K562 (cell line): Measurements from ENCODE around the gene CORO2A. TPM values are rescaled to one million over a fixed set of nuclear protein-coding genes. Genes with fewer than 3 reads are reported as not detected.
A peak's percentile ranks its signal among the peaks of the same experiment; 100 is the strongest.

Experiments used
- ARID4B ChIP-seq: sonication (generic); formaldehyde crosslinking; IDR thresholded peaks from 2 replicates; pipeline ENCODE4 v1.8.0; 2022; ENCODE audit warnings: mild to moderate bottlenecking, missing genetic modification reagents
- E2F5 ChIP-seq: sonication (generic); formaldehyde crosslinking; IDR thresholded peaks from 2 replicates; pipeline ENCODE4 v1.8.0; 2022; ENCODE audit warnings: mild to moderate bottlenecking, missing genetic modification reagents
- HIVEP1 ChIP-seq: fragments of 250-450 bp; sonication (Bioruptor Pico); IDR thresholded peaks from 2 replicates; pipeline ENCODE4 v1.4.0; 2020; ENCODE audit warnings: mild to moderate bottlenecking
- PBX2 ChIP-seq, 2 experiments: IDR thresholded peaks in 1 of 2; conservative IDR thresholded peaks in 1 of 2; 2 replicates each; pipeline ENCODE4 v1.6.1; 2016; ENCODE audit warnings: low read depth in 2 of 2, mild to moderate bottlenecking in 1 of 2, missing compliant biosample characterization in 1 of 2, missing genetic modification characterization in 1 of 2, moderate library complexity in 1 of 2
- RAD51 ChIP-seq: fragments of 450-650 bp; IDR thresholded peaks from 2 replicates; pipeline ENCODE4 v1.7.1; 2016; ENCODE audit warnings: low read depth, mild to moderate bottlenecking, borderline replicate concordance
- RREB1 ChIP-seq: fragments of 250-450 bp; sonication (Bioruptor Pico); IDR thresholded peaks from 2 replicates; pipeline ENCODE4 v1.4.0; 2020
- SAP30 ChIP-seq: fragments of 200-600 bp; sonication (generic); IDR thresholded peaks from 2 replicates; pipeline ENCODE4 v1.6.1; 2012; ENCODE audit warnings: borderline replicate concordance, low read depth, mild to moderate bottlenecking, moderate library complexity, low read length, control low read depth, inconsistent platforms; ENCODE audit not compliant: insufficient read depth, poor library complexity, severe bottlenecking
- ZC3H4 ChIP-seq: sonication (generic); formaldehyde crosslinking; IDR thresholded peaks from 2 replicates; pipeline ENCODE4 v1.9.0; 2021; ENCODE audit warnings: missing genetic modification reagents, borderline replicate concordance
- ZNF740 ChIP-seq, 3 experiments: fragments of 200-800 bp in 1 of 3; sonication (Bioruptor generic) in 1 of 3; sonication (generic) in 1 of 3; formaldehyde crosslinking in 1 of 3; IDR thresholded peaks; 2 replicates each; pipeline versions ENCODE4 v1.6.1 to v1.8.0; 2016 to 2022; ENCODE audit warnings: mild to moderate bottlenecking in 2 of 3, missing compliant biosample characterization in 2 of 3, missing genetic modification characterization in 2 of 3, missing genetic modification reagents in 1 of 3
- polyA plus RNA-seq, 8 experiments: library from polyadenylated mRNA; depleted of rRNA in 4 of 8; stranded (reverse) in 5 of 8; unstranded in 3 of 8; fragments of >200 nt; fragmentation: Nextera tagmentation in 2 of 8; fragmentation: Illumina TruSeq in 1 of 8; extraction: Ambion mirVana in 2 of 8; extraction: Trizol in 1 of 8; gene quantifications; 2 replicates each; pipeline versions ENCODE4 v1.2.1 to v1.2.3, GENCODE V29; 2011 to 2014; ENCODE audit warnings: inconsistent platforms in 1 of 8, missing spikeins in 1 of 8
- total RNA-seq, 7 experiments: library from RNA; depleted of rRNA in 6 of 7; stranded (reverse); fragments of >200 nt in 6 of 7; fragmentation: Illumina TruSeq in 2 of 7; extraction: Trizol in 2 of 7; gene quantifications; 2 replicates each; pipeline versions ENCODE4 v1.2.1 to v1.2.3, GENCODE V29; 2011 to 2021; ENCODE audit warnings: low replicate concordance in 1 of 7

The CORO2A gene
- total and polyA plus RNA-seq, 9 of the 15 experiments (the other 6 are each of a cell fraction or from before 2014, with no cell fraction given), result 9.5 to 26.6 (median 18.0) TPM

GRCh38 chr9:98202252-98202651 lies 9.8 kb upstream of the CORO2A start (continued):
- TF ChIP-seq PBX2 (CRISPR knock-in tag; IDR thresholded peaks at IDR 0.05; ENCODE audit: low read depth) (no peak), PBX2 (tag; conservative IDR thresholded peaks at IDR 0.05; ENCODE audit: low read depth) (0 out of 2 replicates have a peak, but pooled peaks have one; percentile 13), RAD51 (no peak), ARID4B (CRISPR knock-in tag) (no peak), HIVEP1 (no peak), SAP30 (no peak), ZC3H4 (CRISPR knock-in tag) (no peak), E2F5 (CRISPR knock-in tag) (no peak), RREB1 (no peak), ZNF740 (CRISPR knock-in tag; IDR thresholded peaks at IDR 0.05) (no peak), ZNF740 (tag; IDR thresholded peaks at IDR 0.05) (no peak)
